ACC112 (cell line): ENCODE data around the gene DDX51.

ENCODE experiments used
- H2AFZ ChIP-seq: fragments of 200-600 bp; sonication (generic); one replicate; pipeline ENCODE4 v1.6.0; 2017; ENCODE audit warnings: antibody characterized with exemption, low read length; ENCODE audit not compliant: unreplicated experiment
- H3K27ac ChIP-seq: fragments of 200-600 bp; sonication (generic); 2 replicates; pipeline ENCODE4 v1.5.1; 2014; ENCODE audit warnings: low read depth, mild to moderate bottlenecking, antibody characterized with exemption, low read length, moderate library complexity
- H3K27me3 ChIP-seq: fragments of 200-600 bp; sonication (generic); 2 replicates; pipeline ENCODE4 v1.6.1; 2014; ENCODE audit warnings: mild to moderate bottlenecking, antibody characterized with exemption, low read length, moderate library complexity, mixed read lengths; ENCODE audit not compliant: insufficient read depth
- H3K36me3 ChIP-seq: fragments of 200-600 bp; sonication (generic); 2 replicates; pipeline ENCODE4 v1.6.1; 2016; ENCODE audit warnings: mild to moderate bottlenecking, antibody characterized with exemption, low read length, moderate library complexity, mixed read lengths; ENCODE audit not compliant: insufficient read depth
- H3K4me1 ChIP-seq: fragments of 200-600 bp; sonication (generic); one replicate; pipeline ENCODE4 v1.6.1; 2016; ENCODE audit warnings: low read length, mixed read lengths; ENCODE audit not compliant: insufficient read depth, unreplicated experiment, control insufficient read depth
- H3K4me3 ChIP-seq: fragments of 200-600 bp; sonication (generic); 2 replicates; pipeline ENCODE4 v1.5.1; 2014; ENCODE audit warnings: mild to moderate bottlenecking, low read depth, low read length
- H3K79me2 ChIP-seq: fragments of 200-600 bp; sonication (generic); one replicate; pipeline ENCODE4 v1.6.0; 2016; ENCODE audit warnings: low read length; ENCODE audit not compliant: control insufficient read depth, unreplicated experiment, insufficient read depth

Gene DDX51

GRCh38 chr12:132163911-132164288 is 19.8 kb upstream of the DDX51 start:
- H3K27me3 ChIP-seq, result no peaks in the 10 kb centered on the region
- no peak overlapping the region for H3K4me3 ChIP-seq
- H3K79me2 ChIP-seq, result no peaks in the 10 kb centered on the region
- no peak overlapping the region for H3K27ac ChIP-seq
- no peaks in the 10 kb centered on the region for H3K36me3 ChIP-seq
- H2AFZ ChIP-seq, result no peak overlapping the region
- peaks cover 16% of the 10 kb centered on the region for H3K4me1 ChIP-seq

DNA sequence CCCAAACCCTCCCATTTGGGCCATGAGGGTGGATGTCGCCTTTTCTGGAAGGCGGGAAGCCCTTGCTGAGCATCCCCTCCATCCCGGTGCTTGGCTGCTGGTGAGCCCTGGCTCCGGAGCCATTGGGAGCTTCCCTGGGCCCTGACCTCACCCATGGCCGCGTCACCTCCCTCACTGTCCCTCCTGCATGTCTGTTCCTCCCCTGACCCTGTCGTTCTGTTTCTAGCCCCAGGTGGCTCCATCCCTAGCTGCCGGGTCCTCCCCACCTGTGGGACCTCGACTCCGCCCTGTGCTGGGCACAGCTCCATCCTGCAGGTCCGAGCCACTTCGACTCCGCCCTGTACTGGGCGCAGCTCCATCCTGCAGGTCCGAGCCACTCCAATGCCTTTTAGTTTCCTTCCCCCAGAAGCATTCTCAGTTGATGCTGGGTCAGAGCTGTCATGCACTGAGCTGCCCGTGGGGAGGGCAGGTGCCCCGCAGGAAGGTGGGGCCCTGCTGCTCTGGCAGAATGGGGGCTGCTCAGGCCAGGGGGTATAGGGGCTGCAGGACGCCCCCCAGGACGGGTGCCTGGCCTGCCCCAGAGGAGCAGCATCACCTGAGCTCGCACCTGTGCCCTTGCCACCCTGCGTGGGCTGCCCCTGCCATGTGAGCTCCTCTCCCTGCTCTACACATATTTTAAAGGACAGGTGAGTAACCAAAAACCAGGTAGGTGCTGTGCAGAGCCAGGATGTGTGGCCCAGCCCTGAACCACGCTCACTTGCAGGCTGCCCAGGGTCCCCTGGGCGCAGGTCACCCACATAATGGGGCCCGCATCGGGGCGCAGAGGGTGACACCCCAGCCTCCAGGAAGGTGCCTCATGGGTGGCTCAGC is 19.2 kb upstream of the DDX51 start:
- H3K36me3 ChIP-seq, result peaks cover 6% of the 10 kb centered on the region; the same call in 1 of the 2 replicates
- H3K27me3 ChIP-seq, result no peaks in the 10 kb centered on the region
- H2AFZ ChIP-seq, result no peak overlapping the region
- H3K4me1 ChIP-seq, result peaks cover 16% of the 10 kb centered on the region
- H3K27ac ChIP-seq, result peak overlapping the region; percentile 66; the same call in 1 of the 2 replicates
- no peaks in the 10 kb centered on the region for H3K79me2 ChIP-seq
- H3K4me3 ChIP-seq, result peak overlapping the region; percentile 38

DNA sequence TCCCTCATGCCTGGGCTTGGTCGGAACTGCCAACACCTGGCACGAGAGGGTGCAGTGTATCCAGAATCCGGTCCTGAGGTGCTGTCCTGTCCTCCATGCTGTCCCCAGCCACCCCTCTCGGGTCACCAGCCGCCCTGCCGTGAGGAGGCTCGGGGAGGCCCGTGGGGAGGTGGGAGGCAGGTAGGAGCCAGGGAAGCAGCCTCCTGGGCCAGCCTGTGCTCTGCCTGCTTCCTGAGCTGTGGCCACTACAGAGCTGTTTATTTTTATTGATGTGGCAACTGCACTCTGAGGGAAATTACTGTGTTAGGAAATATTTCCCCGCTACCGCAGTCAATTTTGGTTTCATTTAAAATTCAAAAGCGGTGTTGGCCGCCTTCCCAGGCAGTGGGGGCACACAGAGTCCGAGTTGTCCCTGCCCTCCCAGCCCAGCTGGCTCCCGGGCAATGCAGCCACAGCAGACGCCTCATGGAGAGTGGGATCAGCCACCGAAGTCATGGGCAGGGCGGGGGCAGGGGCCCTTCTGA is 18.5 kb upstream of the DDX51 start:
- Histone ChIP-seq H2AFZ (no peak overlapping the region), H3K36me3 (peaks cover 12% of the 10 kb centered on the region; the same call in 1 of the 2 replicates), H3K27me3 (no peaks in the 10 kb centered on the region), H3K4me3 (peak overlapping the region; percentile 38), H3K4me1 (peaks cover 16% of the 10 kb centered on the region), H3K79me2 (no peaks in the 10 kb centered on the region), H3K27ac (peak overlapping the region; percentile 66)

- peaks cover 15% of the 10 kb centered on the region; the same call in 1 of the 2 replicates for H3K36me3 ChIP-seq
- H3K4me1 ChIP-seq, result peaks cover 16% of the 10 kb centered on the region
- peak overlapping the region; percentile 38; the same call in 1 of the 2 replicates for H3K4me3 ChIP-seq
- no peaks in the 10 kb centered on the region for H3K79me2 ChIP-seq
- H2AFZ ChIP-seq, result no peak overlapping the region
- H3K27ac ChIP-seq, result peak overlapping the region; percentile 66
- no peaks in the 10 kb centered on the region for H3K27me3 ChIP-seq
Measured at GRCh38 chr12:132161796-132162507, 17.8 kb upstream of the DDX51 start.

DNA sequence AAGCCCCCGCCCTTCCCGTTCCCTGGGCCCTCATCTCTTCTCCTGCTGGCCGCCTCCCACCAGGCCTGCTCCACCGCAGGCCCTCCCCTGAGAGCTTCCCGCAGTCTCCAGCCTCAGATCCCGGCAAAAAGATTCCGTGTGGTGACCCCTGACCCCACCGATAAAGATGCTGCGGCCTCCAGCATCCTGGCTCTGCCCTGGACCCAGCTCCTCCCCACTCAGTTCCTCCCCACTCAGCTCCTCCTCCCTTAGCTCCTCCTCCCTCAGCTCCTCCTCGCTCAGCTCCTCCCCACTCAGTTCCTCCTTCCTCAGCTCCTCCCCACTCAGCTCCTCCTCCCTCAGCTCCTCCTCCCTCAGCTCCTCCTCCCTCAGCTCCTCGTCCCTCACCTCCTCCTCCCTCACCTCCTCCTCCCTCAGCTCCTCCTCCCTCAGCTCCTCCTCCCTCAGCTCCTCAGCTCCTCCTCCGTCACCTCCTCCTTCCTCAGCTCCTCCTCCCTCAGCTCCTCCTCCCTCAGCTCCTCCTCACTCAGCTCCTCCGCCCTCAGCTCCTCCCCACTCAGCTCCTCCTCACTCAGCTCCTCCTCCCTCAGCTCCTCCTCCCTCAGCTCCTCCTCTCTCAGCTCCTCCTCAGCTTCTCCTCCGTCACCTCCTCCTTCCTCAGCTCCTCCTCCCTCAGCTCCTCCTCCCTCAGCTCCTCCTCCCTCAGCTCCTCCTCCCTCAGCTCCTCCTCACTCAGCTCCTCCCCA is 17.1 kb upstream of the DDX51 start:
- H3K27me3 ChIP-seq, result no peaks in the 10 kb centered on the region
- peaks cover 20% of the 10 kb centered on the region; the same call in 1 of the 2 replicates for H3K36me3 ChIP-seq
- no peak overlapping the region for H3K4me3 ChIP-seq
- no peak overlapping the region for H2AFZ ChIP-seq
- no peak overlapping the region for H3K27ac ChIP-seq
- H3K79me2 ChIP-seq, result no peaks in the 10 kb centered on the region
- H3K4me1 ChIP-seq, result peaks cover 16% of the 10 kb centered on the region

GRCh38 chr12:132160601-132161035 is 16.5 kb upstream of the DDX51 start:
- Histone ChIP-seq H3K4me3 (no peak overlapping the region), H3K4me1 (peaks cover 16% of the 10 kb centered on the region), H3K27ac (no peak overlapping the region)

GRCh38 chr12:132160016-132160415 is 15.9 kb upstream of the DDX51 start:
- Histone ChIP-seq H3K4me1 (peaks cover 16% of the 10 kb centered on the region), H3K27me3 (no peaks in the 10 kb centered on the region), H2AFZ (no peak overlapping the region), H3K36me3 (peaks cover 23% of the 10 kb centered on the region; the same call in 1 of the 2 replicates), H3K27ac (no peak overlapping the region), H3K79me2 (no peaks in the 10 kb centered on the region), H3K4me3 (no peak overlapping the region)

More at GRCh38 chr12:132160601-132161035, 16.5 kb upstream of the DDX51 start:
- no peak overlapping the region for H2AFZ ChIP-seq
- no peaks in the 10 kb centered on the region for H3K27me3 ChIP-seq
- peaks cover 23% of the 10 kb centered on the region; the same call in 1 of the 2 replicates for H3K36me3 ChIP-seq
- H3K79me2 ChIP-seq, result no peaks in the 10 kb centered on the region

DNA sequence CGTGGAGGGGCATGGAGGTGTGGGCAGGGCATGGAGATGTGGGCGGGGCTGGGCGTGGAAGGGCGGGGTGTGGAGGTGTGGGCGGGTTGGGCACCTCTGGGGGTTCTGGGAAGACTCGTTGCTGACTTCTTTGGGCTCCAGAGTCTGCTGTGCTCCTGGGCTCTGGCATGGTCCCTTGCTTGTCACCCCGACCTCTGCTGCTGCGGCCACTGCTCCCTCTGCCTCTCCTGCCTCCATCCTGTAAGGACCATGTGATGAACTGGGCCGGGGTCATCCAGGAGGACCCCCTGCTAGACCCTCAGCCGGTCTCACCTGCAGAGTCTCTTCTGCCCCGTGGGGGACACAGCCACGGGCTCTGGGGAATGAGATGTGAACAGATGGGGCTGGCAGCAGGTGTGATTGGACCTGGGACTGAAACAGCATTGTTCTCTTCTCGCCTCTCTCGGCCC is 15.5 kb upstream of the DDX51 start:
- no peak overlapping the region for H2AFZ ChIP-seq
- H3K79me2 ChIP-seq, result no peaks in the 10 kb centered on the region
- peaks cover 23% of the 10 kb centered on the region; the same call in 1 of the 2 replicates for H3K36me3 ChIP-seq
- H3K27me3 ChIP-seq, result no peaks in the 10 kb centered on the region
- peaks cover 16% of the 10 kb centered on the region for H3K4me1 ChIP-seq
- no peak overlapping the region for H3K4me3 ChIP-seq
- no peak overlapping the region for H3K27ac ChIP-seq

GRCh38 chr12:132158677-132159554 is 14.8 kb upstream of the DDX51 start:
- Histone ChIP-seq H3K4me3 (no peak overlapping the region), H3K79me2 (no peaks in the 10 kb centered on the region), H3K4me1 (peaks cover 16% of the 10 kb centered on the region), H3K36me3 (peaks cover 23% of the 10 kb centered on the region; the same call in 1 of the 2 replicates), H3K27me3 (no peaks in the 10 kb centered on the region), H2AFZ (no peak overlapping the region), H3K27ac (no peak overlapping the region)
